Endothelial cell of umbilical vein (primary cell): Measurements from ENCODE around the gene EXOC6. TPM values are rescaled to one million over a fixed set of nuclear protein-coding genes. Genes with fewer than 3 reads are reported as not detected.

Experiments
- BruUV-seq: library from RNA; stranded (reverse); fragments of 400-500 nt; replicated peaks from 2 replicates; lab custom pipeline; 2021; lab: Mats Ljungman, UMichigan
- CTCF ChIA-PET: fragments of 300-600, 350-600 bp; sonication (Branson Sonifier 250); formaldehyde crosslinking; loops from one replicate; lab custom pipeline; 2021; ENCODE audit warnings: antibody characterized with exemption, inconsistent platforms; lab: Charles Lee
- POLR2A ChIA-PET: fragments of 300-600, 350-600 bp; sonication (Branson Sonifier 250); formaldehyde crosslinking; loops from one replicate; lab custom pipeline; 2021; ENCODE audit warnings: antibody characterized with exemption, inconsistent platforms; lab: Charles Lee
- DNase-seq: peaks from one replicate; pipeline ENCODE4 v3.0.0-alpha.2; 2011; ENCODE audit warnings: low read depth, low spot score
- FAIRE-seq: peaks from 2 replicates; lab custom pipeline; 2011; peaks lifted over from hg19 to GRCh38; lab: Jason Lieb, UNC
- H2AFZ ChIP-seq: 2 replicates; pipeline ENCODE4 v1.6.0; 2012; ENCODE audit warnings: low read depth, low read length, control low read depth, inconsistent platforms
- H3K27ac ChIP-seq: 2 replicates; pipeline ENCODE4 v1.5.1; 2011; ENCODE audit warnings: low read depth, mild to moderate bottlenecking, control low read depth, low read length, moderate library complexity; ENCODE audit not compliant: insufficient read depth
- H3K27me3 ChIP-seq, 2 experiments: 2 replicates each; pipeline versions ENCODE4 v1.6.0 to v1.6.1; 2011; ENCODE audit warnings: low read length in 2 of 2, mixed read lengths in 1 of 2; ENCODE audit not compliant: control insufficient read depth in 2 of 2, insufficient read depth in 2 of 2
- H3K36me3 ChIP-seq, 2 experiments: 2 replicates in 1 of 2; 3 replicates in 1 of 2; pipeline ENCODE4 v1.5.1; 2011; ENCODE audit warnings: low read length in 2 of 2, mild to moderate bottlenecking in 1 of 2, moderate library complexity in 1 of 2; ENCODE audit not compliant: control insufficient read depth in 2 of 2, insufficient read depth in 2 of 2; ENCODE audit errors: extremely low read depth in 1 of 2
- H3K4me1 ChIP-seq: 3 replicates; pipeline ENCODE4 v1.5.1; 2011; ENCODE audit warnings: mild to moderate bottlenecking, low read length; ENCODE audit not compliant: control insufficient read depth, insufficient read depth; ENCODE audit errors: extremely low read depth
- H3K4me2 ChIP-seq: 2 replicates; pipeline ENCODE4 v1.6.1; 2011; ENCODE audit warnings: low read length, control low read depth, mixed read lengths; ENCODE audit not compliant: insufficient read depth
- H3K4me3 ChIP-seq, 3 experiments: fragments of 200-600 bp in 1 of 3; sonication (generic), shearing (Covaris generic) in 1 of 3; replicated peaks in 1 of 3; 2 replicates each; pipeline ENCODE4 v1.5.1; 2011 to 2016; ENCODE audit warnings: control low read depth in 3 of 3, low read length in 3 of 3, mild to moderate bottlenecking in 2 of 3, inconsistent platforms in 1 of 3, low read depth in 1 of 3, moderate library complexity in 1 of 3; ENCODE audit not compliant: insufficient read depth in 1 of 3
- H3K79me2 ChIP-seq: 2 replicates; pipeline ENCODE4 v1.6.0; 2012; ENCODE audit warnings: low read length, inconsistent platforms; ENCODE audit not compliant: control insufficient read depth, insufficient read depth
- H3K9ac ChIP-seq: replicated peaks from 2 replicates; pipeline ENCODE3; 2011; ENCODE audit warnings: low read length, control low read depth; ENCODE audit not compliant: insufficient read depth; ENCODE audit errors: extremely low read depth
- H3K9me1 ChIP-seq: replicated peaks from 3 replicates; pipeline ENCODE4 v1.6.0; 2011; ENCODE audit warnings: mild to moderate bottlenecking, low read length; ENCODE audit not compliant: control insufficient read depth, insufficient read depth; ENCODE audit errors: extremely low read depth
- H3K9me3 ChIP-seq: replicated peaks from 2 replicates; pipeline ENCODE4 v1.5.1; 2012; ENCODE audit warnings: low read length, inconsistent platforms; ENCODE audit not compliant: control insufficient read depth, insufficient read depth
- H4K20me1 ChIP-seq: replicated peaks from 2 replicates; pipeline ENCODE3; 2011; ENCODE audit warnings: mild to moderate bottlenecking, low read length; ENCODE audit not compliant: control insufficient read depth, insufficient read depth; ENCODE audit errors: extremely low read depth
- FOS ChIP-seq: IDR thresholded peaks from 2 replicates; pipeline ENCODE4 v1.6.1; 2011; ENCODE audit warnings: mild to moderate bottlenecking, low read length, moderate library complexity, borderline replicate concordance; ENCODE audit not compliant: insufficient read depth
- GATA2 ChIP-seq: IDR thresholded peaks from 2 replicates; pipeline ENCODE4 v1.7.0; 2011; ENCODE audit warnings: low read depth, mild to moderate bottlenecking, moderate library complexity, mixed read lengths, low read length; ENCODE audit not compliant: insufficient read length, insufficient read depth
- MYC ChIP-seq: IDR thresholded peaks from one replicate; pipeline ENCODE4 v1.6.1; 2011; ENCODE audit warnings: mild to moderate bottlenecking, low read depth, low read length
- POLR2AphosphoS5 ChIP-seq: IDR thresholded peaks from 2 replicates; pipeline ENCODE4 v1.6.1; 2012; ENCODE audit warnings: low read depth, mild to moderate bottlenecking, control low read depth, low read length, moderate library complexity; ENCODE audit not compliant: insufficient read depth
- dilution Hi-C: fragments of 300-500 bp; cut with MboI; formaldehyde crosslinking; loops from one replicate; pipeline ENCODE4 v1.15.0; 2019; ENCODE audit warnings: low sequenced_read_pairs; ENCODE audit not compliant: extremely low pct_ligation_motif_present
- intact Hi-C: fragments of 100-400 bp; cut with micrococcal nuclease; formaldehyde crosslinking; loops from one replicate; pipeline ENCODE4 v1.10.0; 2022
- polyA plus RNA-seq, 4 experiments: library from polyadenylated mRNA; depleted of rRNA in 3 of 4; stranded (reverse) in 3 of 4; unstranded in 1 of 4; fragments of >200 nt; gene quantifications; 2 replicates each; pipeline versions ENCODE4 v1.2.1 to v1.2.3, GENCODE V29; 2011 to 2012; ENCODE audit warnings: missing spikeins in 1 of 4
- total RNA-seq: library from RNA; stranded (reverse); gene quantifications from 2 replicates; pipeline ENCODE4 v1.2.3, GENCODE V29; 2021
- TF ChIP-seq, protein P1 (sequence below): IDR thresholded peaks from 2 replicates; pipeline ENCODE4 v1.6.1; 2011; ENCODE audit not compliant: insufficient read depth, insufficient read length
- TF ChIP-seq, protein P2 (sequence below), 2 donors: IDR thresholded peaks; 1 replicate in 1 of 2; 2 replicates in 1 of 2; pipeline ENCODE4 v1.5.1; 2011; ENCODE audit warnings: low read length in 2 of 2, mild to moderate bottlenecking in 2 of 2, moderate library complexity in 2 of 2, control low read depth in 1 of 2, inconsistent platforms in 1 of 2, low read depth in 1 of 2; ENCODE audit not compliant: insufficient read depth in 1 of 2; ENCODE audit errors: extremely low read depth in 1 of 2

The EXOC6 gene
- total and polyA plus RNA-seq, 2 donors (not counting 3 experiments of a cell fraction or from before 2014, with no cell fraction given), result 72.6 to 108 TPM

DNA sequence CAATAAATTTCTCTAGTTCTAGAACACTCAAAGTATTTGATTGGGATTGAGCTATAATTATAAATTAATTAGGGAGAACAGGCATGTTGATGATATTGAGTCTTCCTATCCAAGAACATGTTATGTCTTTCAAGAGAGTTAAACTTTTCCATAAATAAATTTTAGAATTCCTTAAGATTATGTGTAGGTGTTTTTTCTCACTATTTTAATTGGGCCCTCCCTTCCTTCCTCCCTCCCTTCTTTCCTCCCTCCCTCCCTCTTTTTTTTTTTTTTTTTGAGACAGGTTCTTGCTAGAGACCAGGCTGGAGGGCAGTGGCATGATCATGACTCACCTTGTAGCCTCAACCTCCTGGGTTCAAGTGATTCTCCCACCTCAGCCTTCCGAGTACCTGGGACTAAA lies 20.2 kb downstream of the EXOC6 start:
- H4K20me1 ChIP-seq, result peaks cover 7% of the 10 kb centered on the region
- no peak for DNase-seq
- peaks cover 35% of the 10 kb centered on the region for H3K4me1 ChIP-seq
- peaks cover 0 to 5% of the 10 kb centered on the region in 2 experiments for H3K36me3 ChIP-seq
- ChIA-PET POLR2A (no interaction called here), CTCF (interaction anchor here (0.8 to 1.3 kb wide), 3 partner anchors 8 to 20 kb away, joined by 3 to 4 read pairs (median 3); partner anchors contain the start of gene EXOC6)
- H2AFZ ChIP-seq, result no peak overlapping the region
- peaks cover 67% of the 10 kb centered on the region for H3K79me2 ChIP-seq
- H3K9me3 ChIP-seq, result no peaks in the 10 kb centered on the region
- H3K4me3 ChIP-seq, result no peak overlapping the region
- H3K9ac ChIP-seq, result no peak overlapping the region
- H3K4me2 ChIP-seq, result no peak overlapping the region
- H3K9me1 ChIP-seq, result no peaks in the 10 kb centered on the region
- no peak for TF ChIP-seq MYC
- no peak for TF ChIP-seq GATA2
- no peak for TF ChIP-seq FOS
- TF ChIP-seq, protein P1, sequence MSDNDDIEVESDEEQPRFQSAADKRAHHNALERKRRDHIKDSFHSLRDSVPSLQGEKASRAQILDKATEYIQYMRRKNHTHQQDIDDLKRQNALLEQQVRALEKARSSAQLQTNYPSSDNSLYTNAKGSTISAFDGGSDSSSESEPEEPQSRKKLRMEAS, result no peak
- no peak for TF ChIP-seq POLR2AphosphoS5
- TF ChIP-seq, protein P2, sequence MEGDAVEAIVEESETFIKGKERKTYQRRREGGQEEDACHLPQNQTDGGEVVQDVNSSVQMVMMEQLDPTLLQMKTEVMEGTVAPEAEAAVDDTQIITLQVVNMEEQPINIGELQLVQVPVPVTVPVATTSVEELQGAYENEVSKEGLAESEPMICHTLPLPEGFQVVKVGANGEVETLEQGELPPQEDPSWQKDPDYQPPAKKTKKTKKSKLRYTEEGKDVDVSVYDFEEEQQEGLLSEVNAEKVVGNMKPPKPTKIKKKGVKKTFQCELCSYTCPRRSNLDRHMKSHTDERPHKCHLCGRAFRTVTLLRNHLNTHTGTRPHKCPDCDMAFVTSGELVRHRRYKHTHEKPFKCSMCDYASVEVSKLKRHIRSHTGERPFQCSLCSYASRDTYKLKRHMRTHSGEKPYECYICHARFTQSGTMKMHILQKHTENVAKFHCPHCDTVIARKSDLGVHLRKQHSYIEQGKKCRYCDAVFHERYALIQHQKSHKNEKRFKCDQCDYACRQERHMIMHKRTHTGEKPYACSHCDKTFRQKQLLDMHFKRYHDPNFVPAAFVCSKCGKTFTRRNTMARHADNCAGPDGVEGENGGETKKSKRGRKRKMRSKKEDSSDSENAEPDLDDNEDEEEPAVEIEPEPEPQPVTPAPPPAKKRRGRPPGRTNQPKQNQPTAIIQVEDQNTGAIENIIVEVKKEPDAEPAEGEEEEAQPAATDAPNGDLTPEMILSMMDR (IDR thresholded peaks at IDR 0.05; ENCODE audit: extremely low read depth in 1 of 2, insufficient read depth in 1 of 2, low read depth in 1 of 2, low read length in 2 of 2), result no peak
- intact Hi-C loops, result no loop called here
- H3K27ac ChIP-seq, result no peak overlapping the region
- no TSS peak for BruUV-seq
- H3K27me3 ChIP-seq, result no peaks in the 10 kb centered on the region
- dilution Hi-C loops, result no loop called here
- FAIRE-seq, result no peak
